HG03103 (cell line): ENCODE measurements around the gene TOP2A.
"Not testable (repeated sequence)": the region's sequence is repeated elsewhere in the genome, so short reads cannot be mapped to it uniquely, and the experiment has no call there.

Source experiments
- ATAC-seq: cut with Tn5 transposase; IDR thresholded peaks from one replicate; pipeline ENCODE4 v1.9.1; 2021; ENCODE audit warnings: low read depth; ENCODE audit not compliant: unreplicated experiment

TOP2A gene

DNA sequence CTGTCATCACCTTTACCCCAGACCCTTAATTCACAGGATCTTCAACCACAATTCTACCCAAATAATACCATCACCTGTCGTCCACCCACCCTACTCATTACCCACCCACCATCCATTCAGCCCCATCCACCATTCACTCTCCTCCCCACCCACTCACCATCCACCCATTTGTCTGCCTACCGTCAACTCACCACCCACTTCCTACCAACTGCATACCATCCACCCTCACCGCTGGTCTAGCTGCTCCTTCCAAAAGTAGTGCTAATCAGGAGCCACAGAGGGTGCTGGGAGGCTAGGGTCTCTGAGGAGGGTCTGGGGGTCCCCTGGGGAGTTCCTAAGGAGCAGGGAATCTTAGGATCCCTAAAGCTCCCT is 13.5 kb upstream of the TOP2A start:
- no peak for ATAC-seq

DNA sequence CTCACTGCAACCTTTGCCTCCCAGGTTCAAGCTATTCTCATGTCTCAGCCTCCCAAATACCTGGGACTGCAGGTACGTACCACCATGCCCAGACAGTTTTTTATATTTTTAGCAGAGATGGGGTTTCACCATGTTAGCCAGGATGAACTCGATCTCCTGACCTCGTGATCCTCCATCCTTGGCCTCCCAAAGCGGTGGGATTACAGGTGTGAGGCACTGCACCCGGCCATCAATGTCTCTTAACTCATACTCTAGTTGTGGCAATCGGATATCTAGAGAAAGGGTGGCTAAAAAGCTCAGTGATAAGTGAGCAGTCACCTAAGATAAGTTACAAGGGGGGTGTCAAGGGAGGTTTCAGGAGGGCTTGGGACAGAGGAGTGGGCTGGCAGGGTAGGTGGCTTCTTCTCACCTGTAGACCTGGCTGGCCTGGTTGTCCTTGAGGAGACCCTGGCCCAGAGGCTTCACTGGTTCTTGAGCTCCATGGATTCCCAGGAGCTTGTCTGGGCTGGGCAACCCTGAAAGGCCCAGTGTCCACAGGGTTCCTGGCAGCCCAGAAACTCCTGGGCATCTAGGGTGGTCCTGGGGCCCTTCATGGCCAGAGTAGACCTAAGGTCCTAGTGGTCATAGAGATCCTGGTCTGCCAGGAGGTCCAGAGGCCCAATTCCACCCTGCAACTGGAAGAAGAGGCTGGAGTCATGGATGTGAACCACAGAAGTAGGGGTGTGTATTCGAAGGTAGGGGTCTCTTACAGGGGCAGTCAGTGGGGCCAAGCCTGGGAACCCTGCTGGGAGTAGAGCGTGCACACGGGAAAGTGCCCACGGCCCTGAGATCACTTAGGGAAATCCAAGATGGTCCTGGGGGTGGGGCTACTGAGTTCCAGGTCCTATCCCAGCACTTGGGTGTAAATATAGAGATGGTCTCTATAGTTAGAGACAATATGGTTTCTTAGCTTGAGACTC is 12.9 kb upstream of the TOP2A start:
- no peak for ATAC-seq

DNA sequence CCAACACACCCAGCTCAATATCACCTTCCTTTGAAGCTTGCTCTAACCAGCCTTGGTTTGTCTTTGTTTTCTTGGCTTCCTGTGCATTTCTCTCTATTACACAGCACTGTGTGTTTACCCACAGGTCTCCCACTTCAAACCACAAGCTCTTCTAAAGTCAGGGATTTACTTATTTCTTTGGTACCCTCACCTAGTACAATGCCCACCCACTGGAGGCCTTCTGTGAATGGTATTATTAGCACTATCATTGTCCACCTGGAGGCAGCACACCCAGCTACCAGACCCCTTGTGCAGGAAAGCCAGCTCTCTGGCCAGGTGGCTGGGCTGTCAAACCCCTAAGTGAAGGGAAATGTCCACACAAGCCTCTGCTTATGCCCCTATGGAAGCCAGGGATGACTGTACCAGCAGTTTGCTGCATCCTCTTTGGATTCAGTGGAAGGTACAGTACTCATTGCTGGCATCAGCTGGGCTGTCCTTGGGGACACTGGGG is 9.4 kb upstream of the TOP2A start:
- no peak for ATAC-seq

DNA sequence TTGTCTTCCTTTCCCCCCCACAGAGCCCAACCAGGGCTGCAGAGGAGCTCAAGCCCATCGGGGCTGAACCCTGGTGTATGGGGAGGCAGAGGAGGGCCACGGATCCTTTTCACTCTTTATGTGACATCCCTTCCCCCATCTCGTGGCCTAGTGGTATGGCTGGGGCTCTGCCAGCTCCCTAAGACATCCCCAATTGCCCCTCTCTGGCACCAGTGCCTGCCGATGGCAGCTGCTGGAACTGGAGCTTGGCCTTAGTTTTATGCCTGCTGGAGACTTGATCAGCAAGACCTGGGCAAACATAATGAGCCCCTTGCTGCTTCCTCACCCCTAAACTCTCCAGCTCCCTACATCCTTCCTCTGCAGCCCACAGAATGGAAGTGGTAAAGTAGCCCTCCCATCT is 8.0 kb upstream of the TOP2A start:
- no peak for ATAC-seq

DNA sequence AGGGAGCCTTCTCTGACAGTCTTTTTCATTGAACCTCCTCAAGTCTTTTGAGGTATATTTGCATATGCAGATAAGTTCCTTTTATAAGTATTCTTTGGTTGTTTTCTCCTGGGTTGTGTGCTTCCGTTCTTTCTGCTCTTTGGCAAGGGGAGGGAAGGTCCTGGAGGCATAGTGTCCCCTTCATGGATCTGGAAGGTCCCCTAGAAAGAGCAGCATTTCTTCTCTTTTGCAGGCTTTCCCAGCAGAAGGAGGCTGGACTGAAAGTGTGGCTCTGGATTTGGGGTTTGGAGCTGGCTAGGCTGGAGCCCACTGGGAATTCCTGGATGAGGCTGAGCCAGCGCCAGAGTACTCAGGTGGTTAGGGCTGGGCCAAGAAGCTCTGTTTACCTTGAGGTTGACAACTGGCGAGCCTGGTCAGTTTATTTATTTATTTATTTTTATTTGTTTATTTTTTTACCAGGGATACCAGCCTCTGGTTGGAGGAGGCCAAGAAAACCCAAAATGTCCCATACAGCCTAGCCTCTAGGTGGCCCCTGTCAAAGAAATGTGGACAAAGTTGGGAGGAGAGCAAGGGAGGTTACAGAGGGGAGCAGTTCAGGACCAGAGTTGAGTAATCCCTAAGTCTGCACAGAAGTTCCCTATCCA is 5.4 kb upstream of the TOP2A start:
- no peak for ATAC-seq

DNA sequence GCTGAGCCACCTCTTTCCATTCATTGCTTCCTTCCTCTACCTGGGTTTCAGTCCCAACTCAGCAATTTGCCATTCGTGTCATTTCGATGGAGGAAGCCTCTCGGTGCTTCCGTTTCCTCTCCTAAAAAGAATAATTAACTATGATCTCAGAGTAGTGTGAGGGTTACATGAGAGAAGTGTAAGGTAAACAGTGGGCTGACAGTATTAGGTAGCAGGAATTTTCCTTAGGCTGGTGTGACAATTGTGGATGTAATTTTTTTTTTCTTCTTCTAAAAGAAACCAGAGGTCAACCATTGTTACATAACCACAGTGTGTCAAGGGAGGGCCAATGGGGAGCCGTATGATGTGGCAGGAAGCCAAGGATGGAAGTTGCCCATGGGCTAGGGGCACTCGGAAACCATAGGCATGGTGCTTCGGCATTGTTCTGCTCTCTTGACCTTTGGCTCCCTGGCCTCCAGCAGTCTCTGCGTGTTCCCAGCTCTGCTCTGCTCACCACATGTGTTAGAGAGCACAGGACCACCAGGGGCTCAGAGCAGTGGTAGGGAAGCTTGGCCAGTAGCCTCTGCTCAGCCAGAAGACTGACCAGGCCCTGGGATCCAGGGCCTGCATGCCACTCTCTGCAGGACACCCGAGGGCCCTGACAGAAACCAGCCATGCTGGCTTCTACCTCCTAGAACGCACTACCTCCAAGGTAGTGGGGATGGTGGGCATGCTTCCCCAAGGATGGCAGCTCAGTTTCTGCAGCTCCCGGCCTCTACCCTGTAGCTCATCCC is 2.0 kb upstream of the TOP2A start:
- ATAC-seq, result no peak

DNA sequence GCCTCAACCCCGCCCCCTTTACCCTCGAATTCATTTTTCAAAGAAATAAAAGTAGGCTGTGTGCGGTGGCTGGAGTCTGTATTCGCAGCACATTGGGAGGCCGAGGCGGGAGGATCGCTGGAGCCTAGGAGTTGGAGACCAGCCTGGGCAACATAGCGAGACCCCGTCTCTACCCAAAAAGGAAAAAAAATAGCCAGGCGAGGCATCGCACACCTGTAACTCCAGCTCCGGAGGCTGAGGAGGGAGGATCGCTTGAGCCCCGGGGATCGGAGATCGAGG is 671 bp upstream of the TOP2A start:
- no peak for ATAC-seq

DNA sequence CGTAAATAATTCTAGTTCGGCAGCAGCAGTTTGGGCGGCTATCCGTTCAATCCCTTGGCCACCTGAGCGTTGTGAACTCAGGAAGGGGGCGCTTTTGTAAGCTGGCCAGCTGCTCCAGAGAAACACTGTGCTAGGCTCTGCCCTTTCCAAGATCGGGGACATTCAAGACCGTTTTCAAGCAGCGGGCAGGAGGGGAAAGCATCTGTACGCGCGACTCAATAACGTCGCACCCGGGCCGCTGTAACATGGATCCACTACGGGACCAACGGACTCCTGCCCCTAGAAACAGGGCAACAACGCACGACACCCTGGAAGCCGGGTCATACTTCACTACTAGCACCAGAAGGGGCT is 463 bp downstream of the TOP2A start:
- no peak for ATAC-seq

DNA sequence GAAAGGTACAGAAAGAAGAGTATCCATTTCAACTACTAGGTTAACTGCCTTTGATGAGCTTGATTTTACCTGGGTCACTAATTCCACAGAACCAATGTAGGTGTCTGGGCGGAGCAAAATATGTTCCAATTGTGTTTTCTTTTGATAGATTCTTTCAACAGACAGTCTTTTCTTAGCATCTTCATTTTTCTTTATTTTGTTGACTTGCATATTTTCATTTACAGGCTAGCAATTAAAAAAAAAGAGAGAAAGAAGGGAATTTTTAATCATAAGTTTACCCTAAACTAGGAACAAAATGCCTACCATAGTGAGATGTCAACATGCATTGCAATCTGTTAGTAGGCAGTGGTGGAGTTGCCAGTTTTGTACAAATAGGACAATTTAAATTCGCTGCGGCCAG is 1.0 kb downstream of the TOP2A start:
- ATAC-seq, result no peak

DNA sequence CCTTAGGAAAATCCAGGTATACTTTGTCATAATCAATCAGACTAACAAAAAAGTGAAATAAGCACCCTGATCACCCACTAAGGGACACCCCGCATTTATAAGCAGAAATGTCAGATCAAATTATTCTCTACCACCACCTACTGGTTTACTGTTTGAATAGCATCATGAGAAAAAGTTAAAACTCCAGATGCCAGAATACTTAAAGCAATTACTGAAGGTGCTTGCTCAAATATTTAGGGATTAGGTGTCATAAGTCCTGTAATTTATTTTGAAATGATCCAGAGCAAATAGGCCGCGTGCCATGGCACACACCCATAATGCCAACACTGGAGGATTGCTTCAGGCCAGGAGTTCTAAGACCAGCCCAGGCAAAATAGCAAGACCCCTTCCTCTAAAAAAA is 2.3 kb downstream of the TOP2A start:
- ATAC-seq, result no peak

DNA sequence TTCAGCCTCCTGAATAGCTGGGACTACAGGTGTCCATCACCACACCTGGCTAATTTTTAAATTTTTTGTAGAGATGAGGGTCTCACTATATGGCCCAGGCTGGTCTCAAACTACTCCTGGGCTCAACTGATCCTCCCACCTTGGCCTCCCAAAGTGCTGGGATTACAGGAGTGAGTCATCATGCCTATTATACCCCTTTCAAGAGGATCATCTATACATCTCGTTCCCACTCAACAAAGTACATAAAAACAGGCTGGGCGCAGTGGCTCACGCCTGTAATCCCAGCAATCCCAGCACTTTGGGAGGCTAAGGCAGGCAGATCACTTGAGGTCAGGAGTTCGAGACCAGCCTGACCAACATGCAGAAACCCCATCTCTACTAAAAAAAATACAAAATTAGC is 3.4 kb downstream of the TOP2A start:
- not testable (repeated sequence) for ATAC-seq

DNA sequence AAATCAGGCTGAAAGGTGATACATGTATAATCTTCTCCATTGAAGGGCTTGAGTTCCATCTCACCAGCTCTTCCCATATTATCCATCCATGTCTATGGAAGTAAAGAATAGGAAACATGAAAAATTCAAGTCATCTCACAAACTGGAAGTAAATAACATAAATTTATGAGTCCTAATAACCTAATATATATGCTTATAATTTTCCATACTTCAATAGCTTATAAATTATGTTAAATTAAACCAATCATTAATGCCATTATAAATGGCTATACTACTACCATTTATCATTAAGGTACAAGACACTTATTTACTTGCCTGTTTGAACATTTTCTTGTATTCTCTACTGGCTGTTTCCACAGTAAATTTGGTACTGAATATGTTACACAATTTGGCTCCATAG is 4.8 kb downstream of the TOP2A start:
- ATAC-seq, result no peak

DNA sequence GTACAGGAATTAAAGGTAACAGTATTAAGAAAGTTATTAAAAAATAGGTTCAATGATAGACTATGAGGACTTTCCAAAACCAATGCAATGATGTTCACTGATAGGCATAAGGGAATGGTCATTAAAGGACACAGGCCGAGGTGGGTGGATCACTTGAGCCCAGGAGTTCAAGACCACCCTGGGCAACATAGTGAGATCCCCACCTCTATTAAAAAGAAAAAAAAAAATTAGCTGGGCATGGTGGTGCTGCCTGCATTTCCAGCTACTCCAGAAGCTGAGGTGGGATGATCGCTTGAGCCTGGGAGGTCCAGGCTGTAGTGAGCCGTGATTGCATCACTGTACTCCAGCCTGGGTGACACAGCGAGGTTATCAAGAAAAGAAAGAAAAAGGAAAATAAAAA is 5.9 kb downstream of the TOP2A start:
- ATAC-seq, result no peak

DNA sequence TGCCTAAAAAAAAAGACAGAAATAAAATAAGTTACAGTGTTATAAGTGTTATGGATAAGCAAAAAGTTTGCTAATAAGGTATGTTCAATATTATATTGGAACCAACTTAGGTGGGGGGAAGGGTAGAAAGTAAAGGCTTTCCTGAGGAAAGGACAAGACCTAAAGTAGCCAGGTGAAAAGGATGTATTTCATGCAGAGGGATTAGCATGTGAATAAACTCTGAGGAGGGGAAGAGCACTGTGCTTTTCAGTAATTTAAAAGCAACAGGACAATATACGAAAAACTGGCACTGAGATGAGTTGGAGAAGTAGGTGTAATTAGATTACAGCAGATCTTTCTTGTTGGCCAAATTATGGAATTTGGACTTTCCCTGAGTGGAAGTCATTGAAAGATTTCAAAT is 7.6 kb downstream of the TOP2A start:
- no peak for ATAC-seq

DNA sequence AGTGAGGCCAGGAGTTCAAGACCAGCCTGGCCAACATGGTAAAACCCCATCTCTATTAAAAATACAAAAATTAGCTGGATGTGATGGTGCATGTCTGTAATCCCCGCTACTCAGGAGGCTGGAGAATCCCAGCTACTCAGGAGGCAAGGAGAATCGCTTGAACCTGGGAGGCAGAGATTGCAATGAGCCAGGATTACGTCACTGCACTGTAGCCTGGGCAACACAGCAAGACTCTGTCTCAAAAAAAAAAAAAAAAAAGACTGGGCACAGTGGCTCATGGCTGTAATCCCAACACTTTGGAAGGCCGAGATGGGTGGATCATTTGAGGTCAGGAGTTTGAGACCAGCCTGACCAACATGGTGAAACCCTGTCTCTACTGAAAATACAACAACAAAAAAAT is 8.2 kb downstream of the TOP2A start:
- ATAC-seq, result not testable (repeated sequence)

DNA sequence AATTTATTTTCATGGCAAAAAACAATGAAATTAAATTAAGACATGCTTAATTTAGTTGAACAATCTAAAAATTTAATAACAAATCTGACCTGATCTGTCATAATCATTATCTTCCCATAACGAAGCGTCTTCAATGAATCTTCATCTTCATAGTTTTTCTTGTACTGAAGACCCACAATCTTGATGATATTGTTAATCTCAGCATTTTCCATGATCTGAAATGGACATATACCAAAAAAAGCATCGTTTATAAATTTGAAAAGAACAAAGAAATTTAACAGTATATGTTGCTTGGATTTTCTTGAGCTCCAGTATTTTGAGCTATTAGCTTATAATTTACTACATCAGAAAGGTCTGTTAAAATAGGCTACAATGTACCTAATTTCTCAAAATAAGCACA is 10.2 kb downstream of the TOP2A start:
- no peak for ATAC-seq

DNA sequence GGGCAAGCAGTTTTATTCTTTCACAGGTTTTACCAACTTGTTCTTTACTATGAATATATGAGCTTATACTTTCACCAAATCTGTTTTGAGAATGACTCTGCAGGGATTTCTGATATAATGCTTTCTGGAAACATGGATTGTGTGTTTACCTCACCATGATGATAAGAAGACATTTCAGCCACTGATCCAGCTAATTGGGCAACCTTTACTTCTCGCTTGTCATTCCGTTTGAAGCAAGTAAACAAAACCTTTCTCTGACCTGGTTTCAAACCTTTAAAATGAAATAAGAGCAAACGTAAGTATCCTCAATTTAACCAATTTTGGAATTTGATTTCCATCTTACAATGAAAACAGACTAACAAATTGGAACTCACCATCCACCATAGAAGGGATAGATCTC is 13.7 kb downstream of the TOP2A start:
- no peak for ATAC-seq

DNA sequence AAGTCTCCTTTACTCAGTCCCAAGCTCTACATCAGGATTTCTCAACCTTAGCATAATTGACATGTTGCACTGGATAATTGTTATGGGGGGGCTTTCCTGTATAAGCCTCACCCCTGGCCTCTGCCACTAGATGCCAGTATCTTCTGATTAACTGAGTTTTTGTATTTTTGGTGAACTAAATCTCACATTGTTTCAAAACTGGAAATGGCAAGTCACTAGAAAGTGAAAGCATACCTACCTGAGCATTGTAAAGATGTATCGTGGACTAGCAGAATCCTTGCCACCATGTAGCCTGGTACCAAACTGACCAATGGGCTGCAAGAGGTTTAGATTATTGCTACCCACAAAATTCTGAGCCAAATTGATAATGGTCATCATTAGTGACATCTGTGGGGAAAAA is 15.0 kb downstream of the TOP2A start:
- ATAC-seq, result no peak

DNA sequence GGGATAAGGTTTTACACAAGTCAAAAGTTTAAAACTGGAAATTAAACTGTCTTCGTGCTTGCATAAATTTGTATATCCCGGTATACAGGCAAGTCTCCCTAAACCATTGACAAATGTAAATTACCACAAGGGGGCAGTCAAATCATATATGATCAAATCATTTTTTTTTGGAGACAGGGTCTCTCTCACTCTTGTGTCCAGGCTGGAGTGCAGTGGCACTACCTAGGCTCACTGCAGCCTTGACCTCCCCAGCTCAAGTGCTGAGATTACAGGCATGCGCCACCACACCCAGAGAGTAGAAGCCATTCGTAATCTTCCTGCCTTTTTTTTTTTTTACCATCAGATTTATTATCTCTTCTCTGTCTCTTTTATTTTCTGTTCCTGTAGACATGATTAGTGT is 18.5 kb downstream of the TOP2A start:
- ATAC-seq, result no peak

DNA sequence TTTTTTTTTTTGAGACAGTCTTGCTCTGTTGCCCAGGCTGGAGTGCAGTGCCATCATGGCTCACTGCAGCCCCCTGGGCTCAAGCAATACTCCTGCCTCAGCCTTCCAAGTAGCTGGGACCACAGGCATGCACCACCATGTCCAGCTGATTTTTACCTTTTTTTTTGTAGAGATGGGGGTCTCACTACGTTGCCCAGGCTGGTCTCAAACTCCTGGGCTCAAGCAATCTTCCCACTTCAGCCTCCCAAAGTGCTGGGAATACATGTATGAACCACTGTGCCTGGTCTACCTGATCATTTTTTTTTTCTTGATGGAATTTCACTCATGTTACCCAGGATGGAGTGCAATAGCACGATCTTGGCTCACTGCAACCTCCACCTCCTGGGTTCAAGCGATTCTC is 31.1 kb downstream of the TOP2A start:
- ATAC-seq, result not testable (repeated sequence)

DNA sequence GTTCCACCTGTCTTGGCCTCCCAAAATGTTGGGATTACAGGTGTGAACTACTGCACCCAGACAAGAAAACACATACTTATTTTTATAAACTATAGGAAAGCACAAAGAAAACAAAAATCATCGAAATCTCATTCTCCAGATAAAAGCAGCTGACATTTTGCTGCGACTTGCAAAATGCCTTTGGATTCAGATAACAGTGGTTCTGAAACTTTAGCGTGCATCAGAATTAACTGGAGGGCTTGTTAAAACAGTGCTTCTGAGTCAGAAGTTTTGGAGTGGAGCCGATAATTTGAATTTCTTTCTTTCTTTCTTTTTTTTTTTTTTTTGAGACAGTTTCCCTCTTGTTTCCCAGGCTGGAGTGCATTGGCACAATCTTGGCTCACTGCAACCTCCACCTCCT is 35.4 kb downstream of the TOP2A start:
- no peak for ATAC-seq

DNA sequence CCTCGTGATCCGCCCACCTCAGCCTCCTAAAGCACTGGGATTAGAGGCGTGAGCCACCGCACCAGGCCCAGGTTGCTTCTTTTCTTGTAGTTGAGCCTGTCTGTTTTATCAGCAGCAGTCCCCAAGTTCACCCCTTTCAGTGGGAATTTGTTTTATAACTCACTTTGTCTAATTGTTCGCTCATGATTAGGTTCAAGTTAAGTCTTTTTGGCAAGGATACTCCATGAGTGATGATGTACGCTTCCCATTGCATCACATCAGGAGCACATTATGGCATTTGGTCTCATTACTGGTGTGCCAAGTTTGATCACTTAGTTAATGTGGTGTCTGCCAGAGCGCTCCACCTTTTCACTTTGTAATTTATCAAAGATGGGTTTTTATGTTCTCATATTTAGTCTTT is 38.7 kb downstream of the TOP2A start:
- ATAC-seq, result no peak
